ENCODE results near the gene EPS8L1.

DNA sequence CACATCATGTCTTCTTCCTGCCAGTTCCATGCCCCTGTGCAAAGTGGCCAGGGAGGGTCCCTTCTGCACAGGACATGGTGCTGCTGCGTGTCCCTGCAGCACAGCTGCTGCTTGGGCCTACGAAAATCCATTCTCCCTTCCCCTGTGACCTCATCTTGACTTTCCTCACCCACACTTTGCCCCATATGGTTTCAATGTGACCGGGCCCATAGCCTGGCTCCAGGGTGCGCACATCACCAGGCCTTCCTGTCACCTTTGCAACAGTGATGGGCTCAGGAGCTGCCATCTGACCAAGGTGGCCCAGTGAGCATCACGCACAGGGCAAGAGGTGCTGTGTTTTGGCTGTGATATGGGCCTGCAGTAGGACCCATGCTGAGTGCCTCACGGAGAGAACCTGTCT lies 30.9 kb downstream of the EPS8L1 start:
- TF ChIP-seq, protein P1, sequence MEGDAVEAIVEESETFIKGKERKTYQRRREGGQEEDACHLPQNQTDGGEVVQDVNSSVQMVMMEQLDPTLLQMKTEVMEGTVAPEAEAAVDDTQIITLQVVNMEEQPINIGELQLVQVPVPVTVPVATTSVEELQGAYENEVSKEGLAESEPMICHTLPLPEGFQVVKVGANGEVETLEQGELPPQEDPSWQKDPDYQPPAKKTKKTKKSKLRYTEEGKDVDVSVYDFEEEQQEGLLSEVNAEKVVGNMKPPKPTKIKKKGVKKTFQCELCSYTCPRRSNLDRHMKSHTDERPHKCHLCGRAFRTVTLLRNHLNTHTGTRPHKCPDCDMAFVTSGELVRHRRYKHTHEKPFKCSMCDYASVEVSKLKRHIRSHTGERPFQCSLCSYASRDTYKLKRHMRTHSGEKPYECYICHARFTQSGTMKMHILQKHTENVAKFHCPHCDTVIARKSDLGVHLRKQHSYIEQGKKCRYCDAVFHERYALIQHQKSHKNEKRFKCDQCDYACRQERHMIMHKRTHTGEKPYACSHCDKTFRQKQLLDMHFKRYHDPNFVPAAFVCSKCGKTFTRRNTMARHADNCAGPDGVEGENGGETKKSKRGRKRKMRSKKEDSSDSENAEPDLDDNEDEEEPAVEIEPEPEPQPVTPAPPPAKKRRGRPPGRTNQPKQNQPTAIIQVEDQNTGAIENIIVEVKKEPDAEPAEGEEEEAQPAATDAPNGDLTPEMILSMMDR (conservative IDR thresholded peaks at IDR 0.05): no peak
- no peak for TF ChIP-seq EZH2 (IDR thresholded peaks at IDR 0.05; ENCODE audit: low read depth)

Measured in PC-9 (cell line).